Endodermal cell (in vitro differentiated cells): ENCODE data around the gene CRYGD. TPM values are rescaled to one million over a fixed set of nuclear protein-coding genes. Genes with fewer than 3 reads are reported as not detected.

ENCODE experiments used
- DNase-seq: peaks from one replicate; pipeline ENCODE4 v3.0.0-alpha.2; 2017
- H3K27ac ChIP-seq: 2 replicates; pipeline ENCODE4 v1.5.1; 2013; ENCODE audit warnings: mild to moderate bottlenecking, low read depth, low read length, moderate library complexity
- H3K27me3 ChIP-seq: 2 replicates; pipeline ENCODE4 v1.6.1; 2013; ENCODE audit warnings: mild to moderate bottlenecking, low read length, moderate library complexity; ENCODE audit not compliant: insufficient read depth, control insufficient read depth, poor library complexity, severe bottlenecking
- H3K36me3 ChIP-seq: 2 replicates; pipeline ENCODE4 v1.7.0; 2013; ENCODE audit warnings: mild to moderate bottlenecking, low read length, moderate library complexity; ENCODE audit not compliant: control insufficient read depth, insufficient read depth
- H3K4me1 ChIP-seq: one replicate; pipeline ENCODE4 v1.7.0; 2013; ENCODE audit warnings: low read length; ENCODE audit not compliant: control insufficient read depth, insufficient read depth
- H3K4me3 ChIP-seq: 2 replicates; pipeline ENCODE4 v1.5.1; 2013; ENCODE audit warnings: mild to moderate bottlenecking, low read length, moderate library complexity
- H3K9ac ChIP-seq: 2 replicates; pipeline ENCODE4 v1.6.1; 2013; ENCODE audit warnings: mild to moderate bottlenecking, low read length, moderate library complexity; ENCODE audit not compliant: poor library complexity, severe bottlenecking; ENCODE audit errors: extremely low read depth
- H3K9me3 ChIP-seq: 2 replicates; pipeline ENCODE4 v1.6.1; 2013; ENCODE audit warnings: mild to moderate bottlenecking, low read length, moderate library complexity; ENCODE audit not compliant: control insufficient read depth
- H3K27ac Mint-ChIP-seq: 2 replicates; pipeline ENCODE4 v1.8.0; 2020; ENCODE audit warnings: mixed read lengths
- H3K27me3 Mint-ChIP-seq: 2 replicates; pipeline ENCODE4 v1.8.0; 2021; ENCODE audit warnings: mild to moderate bottlenecking, mixed read lengths; ENCODE audit not compliant: insufficient read depth
- H3K36me3 Mint-ChIP-seq: 2 replicates; pipeline ENCODE4 v1.8.0; 2020; ENCODE audit warnings: low read depth, mixed read lengths
- H3K4me1 Mint-ChIP-seq: 2 replicates; pipeline ENCODE4 v1.8.0; 2020; ENCODE audit warnings: mixed read lengths
- H3K4me3 Mint-ChIP-seq: 2 replicates; pipeline ENCODE4 v1.8.0; 2020; ENCODE audit warnings: mild to moderate bottlenecking, moderate library complexity, mixed read lengths
- H3K9me3 Mint-ChIP-seq: 2 replicates; pipeline ENCODE4 v1.8.0; 2020; ENCODE audit warnings: mild to moderate bottlenecking, mixed read lengths
- WGBS, 2 experiments: methylation state at CpG; one replicate each; pipeline versions ENCODE4 v1.1.5 to v1.1.7; 2013; ENCODE audit warnings: missing lambda C conversion rate in 2 of 2, mixed read lengths in 1 of 2; ENCODE audit not compliant: insufficient coverage in 1 of 2, insufficient read length in 1 of 2; 5-methylcytosine and 5-hydroxymethylcytosine counted together
- total RNA-seq, 2 donors: library from RNA; stranded (reverse); fragmentation: NEBNext Ultra II Directional in 1 of 2; extraction: Animal tissue kit (Norgen Biotek cat#: 25700) in 1 of 2; gene quantifications; 2 replicates in 1 of 2; 3 replicates in 1 of 2; pipeline ENCODE4 v1.2.1, GENCODE V29; 2021
- TF ChIP-seq, protein P1 (sequence below): fragments of 200-600 bp; sonication (generic); conservative IDR thresholded peaks from 2 replicates; pipeline ENCODE4 v1.5.0; 2021; ENCODE audit warnings: antibody characterized with exemption, mild to moderate bottlenecking

CRYGD gene
- total RNA-seq, 2 donors from 2014 or later, result 2.2 TPM; not detected in 1

DNA sequence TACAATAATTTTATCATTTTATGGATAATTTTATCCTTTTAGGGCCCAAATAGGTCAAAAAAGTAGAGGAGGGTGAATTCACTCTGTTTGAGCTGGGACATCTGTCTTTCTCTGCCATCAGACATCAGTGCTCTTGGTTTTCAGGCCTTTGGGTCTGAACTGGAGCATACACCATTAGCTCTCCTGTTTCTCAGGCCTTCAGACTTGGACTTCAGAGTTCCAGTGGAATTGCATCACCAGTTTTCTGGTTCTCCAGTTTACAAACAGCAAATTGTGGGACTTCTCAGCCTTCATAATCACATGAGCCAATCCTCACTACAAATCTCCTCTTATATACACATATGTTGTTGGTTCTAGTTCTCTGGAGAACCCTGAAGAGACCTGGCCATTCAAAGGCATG is 33.9 kb downstream of the CRYGD start:
- no peaks in the 10 kb centered on the region for H3K36me3 Mint-ChIP-seq
- no peaks in the 10 kb centered on the region for H3K27me3 ChIP-seq
- no peak overlapping the region for H3K27ac ChIP-seq
- H3K27me3 Mint-ChIP-seq, result peaks cover 2% of the 10 kb centered on the region
- H3K36me3 ChIP-seq, result no peaks in the 10 kb centered on the region
- no peak for DNase-seq
- H3K4me1 ChIP-seq, result no peaks in the 10 kb centered on the region
- no peaks in the 10 kb centered on the region for H3K9me3 ChIP-seq
- no peak overlapping the region for H3K4me3 ChIP-seq
- H3K9ac ChIP-seq, result no peak overlapping the region
- H3K27ac Mint-ChIP-seq, result no peak overlapping the region
- H3K9me3 Mint-ChIP-seq, result no peaks in the 10 kb centered on the region
- no peak overlapping the region for H3K4me3 Mint-ChIP-seq
- no peaks in the 10 kb centered on the region for H3K4me1 Mint-ChIP-seq
- TF ChIP-seq, protein P1, sequence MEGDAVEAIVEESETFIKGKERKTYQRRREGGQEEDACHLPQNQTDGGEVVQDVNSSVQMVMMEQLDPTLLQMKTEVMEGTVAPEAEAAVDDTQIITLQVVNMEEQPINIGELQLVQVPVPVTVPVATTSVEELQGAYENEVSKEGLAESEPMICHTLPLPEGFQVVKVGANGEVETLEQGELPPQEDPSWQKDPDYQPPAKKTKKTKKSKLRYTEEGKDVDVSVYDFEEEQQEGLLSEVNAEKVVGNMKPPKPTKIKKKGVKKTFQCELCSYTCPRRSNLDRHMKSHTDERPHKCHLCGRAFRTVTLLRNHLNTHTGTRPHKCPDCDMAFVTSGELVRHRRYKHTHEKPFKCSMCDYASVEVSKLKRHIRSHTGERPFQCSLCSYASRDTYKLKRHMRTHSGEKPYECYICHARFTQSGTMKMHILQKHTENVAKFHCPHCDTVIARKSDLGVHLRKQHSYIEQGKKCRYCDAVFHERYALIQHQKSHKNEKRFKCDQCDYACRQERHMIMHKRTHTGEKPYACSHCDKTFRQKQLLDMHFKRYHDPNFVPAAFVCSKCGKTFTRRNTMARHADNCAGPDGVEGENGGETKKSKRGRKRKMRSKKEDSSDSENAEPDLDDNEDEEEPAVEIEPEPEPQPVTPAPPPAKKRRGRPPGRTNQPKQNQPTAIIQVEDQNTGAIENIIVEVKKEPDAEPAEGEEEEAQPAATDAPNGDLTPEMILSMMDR, result no peak

DNA sequence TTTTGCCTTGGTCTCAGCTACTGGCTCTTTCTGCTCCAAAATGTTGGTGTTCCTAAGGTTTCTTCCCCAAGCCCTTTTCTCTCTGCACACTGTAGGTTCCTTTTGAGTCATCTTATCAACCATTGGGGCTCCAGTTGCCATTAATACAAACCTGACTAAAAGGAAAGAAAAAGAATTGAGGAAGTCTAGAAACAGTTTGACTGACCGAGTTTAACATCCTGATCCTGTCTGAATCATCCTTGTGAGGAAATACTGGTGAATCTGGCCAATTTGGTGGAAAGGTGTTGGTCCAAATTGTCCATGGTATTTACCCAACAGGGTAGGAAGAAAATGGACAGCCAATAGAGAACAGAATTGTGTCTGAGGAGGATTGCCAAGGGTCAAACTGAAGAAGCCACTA is 38.3 kb downstream of the CRYGD start:
- H3K27ac ChIP-seq, result no peak overlapping the region
- H3K36me3 ChIP-seq, result no peaks in the 10 kb centered on the region
- Mint-ChIP-seq H3K27ac (no peak overlapping the region), H3K9me3 (no peaks in the 10 kb centered on the region), H3K4me3 (no peak overlapping the region), H3K4me1 (no peaks in the 10 kb centered on the region), H3K27me3 (peaks cover 2% of the 10 kb centered on the region), H3K36me3 (no peaks in the 10 kb centered on the region)
- DNase-seq, result no peak
- TF ChIP-seq, protein P1, result no peak
- H3K9ac ChIP-seq, result no peak overlapping the region
- H3K4me3 ChIP-seq, result no peak overlapping the region
- H3K27me3 ChIP-seq, result no peaks in the 10 kb centered on the region
- whole genome bisulfite sequencing, 2 experiments, result 86 to 100% methylated on average over 1 of the region's 1 CpG
- no peaks in the 10 kb centered on the region for H3K9me3 ChIP-seq
- H3K4me1 ChIP-seq, result no peaks in the 10 kb centered on the region

DNA sequence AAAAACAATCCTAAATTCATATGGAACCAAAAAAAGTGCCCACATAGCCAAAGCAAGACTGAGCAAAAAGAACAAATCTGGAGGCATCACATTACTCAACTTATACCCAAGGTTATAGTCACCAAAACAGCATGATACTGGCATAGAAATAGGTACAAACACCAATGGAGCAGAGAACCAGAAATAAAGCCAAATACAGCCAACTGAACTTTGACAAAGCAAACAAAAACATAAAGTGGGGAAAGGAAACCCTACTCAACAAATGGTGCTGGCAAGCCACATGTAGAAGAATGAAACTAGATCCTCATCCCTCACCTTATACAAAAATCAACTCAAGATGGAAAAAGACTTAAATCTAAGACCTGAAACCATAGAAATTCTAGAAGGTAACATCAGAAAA is 40.5 kb downstream of the CRYGD start:
- no peaks in the 10 kb centered on the region for H3K27me3 ChIP-seq
- Mint-ChIP-seq H3K27me3 (peaks cover 2% of the 10 kb centered on the region), H3K4me3 (no peak overlapping the region), H3K4me1 (peaks cover 8% of the 10 kb centered on the region), H3K27ac (no peak overlapping the region), H3K9me3 (peaks cover 12% of the 10 kb centered on the region), H3K36me3 (no peaks in the 10 kb centered on the region)
- no peak for DNase-seq
- no peaks in the 10 kb centered on the region for H3K36me3 ChIP-seq
- H3K27ac ChIP-seq, result no peak overlapping the region
- no peak overlapping the region for H3K4me3 ChIP-seq
- H3K9me3 ChIP-seq, result no peaks in the 10 kb centered on the region
- no peak overlapping the region for H3K9ac ChIP-seq
- no peaks in the 10 kb centered on the region for H3K4me1 ChIP-seq
- TF ChIP-seq, protein P1, result no peak
